Lower leg skin (tissue), 3 donors: ENCODE measurements around the gene SNX12.

ENCODE experiments used
- POLR2A ChIP-seq, 2 donors: fragments of 450-650 bp; IDR thresholded peaks; one replicate each; pipeline ENCODE4 v1.6.1; 2016 to 2017; ENCODE audit warnings: antibody characterized with exemption in 2 of 2, mild to moderate bottlenecking in 1 of 2, moderate library complexity in 1 of 2
- TF ChIP-seq, protein P1 (sequence below), 3 donors: fragments of 450-650 bp; IDR thresholded peaks; one replicate each; pipeline ENCODE4 v1.5.1; 2016; ENCODE audit warnings: antibody characterized with exemption in 3 of 3, mild to moderate bottlenecking in 3 of 3, moderate library complexity in 2 of 3

DNA sequence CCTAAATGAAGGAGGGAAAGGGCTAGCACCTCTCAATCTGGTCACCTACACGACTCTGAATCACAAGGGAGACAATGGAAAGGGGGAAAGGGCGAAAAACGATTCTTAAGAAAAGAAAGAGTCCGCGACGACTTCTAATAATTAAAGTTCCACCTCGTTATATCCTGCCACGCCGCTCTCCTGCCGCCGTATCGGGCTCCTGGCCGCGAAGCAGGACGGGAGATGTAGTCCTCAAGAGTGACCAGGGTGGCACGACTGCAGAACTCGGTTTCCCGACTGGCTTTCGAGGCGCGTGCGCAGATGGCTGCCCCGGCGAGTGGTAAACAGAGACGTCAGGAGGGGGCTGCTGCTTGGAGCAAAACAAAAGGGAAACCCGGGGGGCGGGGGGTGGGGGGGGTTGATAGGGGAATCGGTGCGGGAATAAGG, 27.4 kb upstream of the SNX12 start, which contains the start of gene FOXO4:
- TF ChIP-seq, protein P1, sequence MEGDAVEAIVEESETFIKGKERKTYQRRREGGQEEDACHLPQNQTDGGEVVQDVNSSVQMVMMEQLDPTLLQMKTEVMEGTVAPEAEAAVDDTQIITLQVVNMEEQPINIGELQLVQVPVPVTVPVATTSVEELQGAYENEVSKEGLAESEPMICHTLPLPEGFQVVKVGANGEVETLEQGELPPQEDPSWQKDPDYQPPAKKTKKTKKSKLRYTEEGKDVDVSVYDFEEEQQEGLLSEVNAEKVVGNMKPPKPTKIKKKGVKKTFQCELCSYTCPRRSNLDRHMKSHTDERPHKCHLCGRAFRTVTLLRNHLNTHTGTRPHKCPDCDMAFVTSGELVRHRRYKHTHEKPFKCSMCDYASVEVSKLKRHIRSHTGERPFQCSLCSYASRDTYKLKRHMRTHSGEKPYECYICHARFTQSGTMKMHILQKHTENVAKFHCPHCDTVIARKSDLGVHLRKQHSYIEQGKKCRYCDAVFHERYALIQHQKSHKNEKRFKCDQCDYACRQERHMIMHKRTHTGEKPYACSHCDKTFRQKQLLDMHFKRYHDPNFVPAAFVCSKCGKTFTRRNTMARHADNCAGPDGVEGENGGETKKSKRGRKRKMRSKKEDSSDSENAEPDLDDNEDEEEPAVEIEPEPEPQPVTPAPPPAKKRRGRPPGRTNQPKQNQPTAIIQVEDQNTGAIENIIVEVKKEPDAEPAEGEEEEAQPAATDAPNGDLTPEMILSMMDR (IDR thresholded peaks at IDR 0.05) = no peak
- no peak for TF ChIP-seq POLR2A (IDR thresholded peaks at IDR 0.05)
